Measurements from ENCODE around the gene ABCA5.

Gene ABCA5

DNA sequence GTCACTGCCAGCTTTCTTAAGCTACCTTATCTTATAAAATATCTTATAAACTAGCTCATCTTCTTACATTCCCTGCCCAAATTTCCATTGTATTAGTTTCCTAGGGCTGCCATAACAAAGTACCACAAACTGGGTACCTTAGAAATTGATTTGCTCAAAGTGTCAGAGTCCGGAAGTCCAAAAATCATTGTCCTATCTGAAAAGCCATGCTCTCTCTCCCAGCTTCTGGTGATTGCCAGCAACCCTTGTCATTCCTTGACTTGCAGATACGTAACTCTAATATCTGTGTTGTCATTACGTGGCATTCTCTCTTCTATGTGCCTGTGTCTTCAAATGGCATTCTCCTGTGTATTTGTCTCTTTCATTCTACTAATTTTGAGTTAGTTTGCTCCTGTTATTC lies 96.0 kb downstream of the ABCA5 start:
- Histone ChIP-seq H3K27ac (ENCODE audit: low read length) (no peak overlapping the region), H3K4me2 (ENCODE audit: insufficient read depth, low read length) (no peak overlapping the region), H3K79me2 (ENCODE audit: insufficient read depth, low read length) (no peaks in the 10 kb centered on the region), H3K36me3 (ENCODE audit: insufficient read depth, low read length) (no peaks in the 10 kb centered on the region), H3K9me3 (ENCODE audit: insufficient read depth, low read length, severe bottlenecking) (no peaks in the 10 kb centered on the region), H3K4me3 (ENCODE audit: low read depth in 1 of 2, low read length in 2 of 2) (no peak overlapping the region), H2AFZ (ENCODE audit: low read depth, low read length) (no peak overlapping the region), H4K20me1 (ENCODE audit: insufficient read depth, low read length) (no peaks in the 10 kb centered on the region), H3K9ac (ENCODE audit: low read depth, low read length) (no peak overlapping the region), H3K4me1 (ENCODE audit: insufficient read depth, low read length) (no peaks in the 10 kb centered on the region), H3K27me3 (ENCODE audit: insufficient read depth, low read length, poor library complexity) (peaks cover 7% of the 10 kb centered on the region)
- DNase-seq (no peak), ATAC-seq (ENCODE audit: insufficient read depth, low read depth) (no peak)
- TF ChIP-seq, protein P1, sequence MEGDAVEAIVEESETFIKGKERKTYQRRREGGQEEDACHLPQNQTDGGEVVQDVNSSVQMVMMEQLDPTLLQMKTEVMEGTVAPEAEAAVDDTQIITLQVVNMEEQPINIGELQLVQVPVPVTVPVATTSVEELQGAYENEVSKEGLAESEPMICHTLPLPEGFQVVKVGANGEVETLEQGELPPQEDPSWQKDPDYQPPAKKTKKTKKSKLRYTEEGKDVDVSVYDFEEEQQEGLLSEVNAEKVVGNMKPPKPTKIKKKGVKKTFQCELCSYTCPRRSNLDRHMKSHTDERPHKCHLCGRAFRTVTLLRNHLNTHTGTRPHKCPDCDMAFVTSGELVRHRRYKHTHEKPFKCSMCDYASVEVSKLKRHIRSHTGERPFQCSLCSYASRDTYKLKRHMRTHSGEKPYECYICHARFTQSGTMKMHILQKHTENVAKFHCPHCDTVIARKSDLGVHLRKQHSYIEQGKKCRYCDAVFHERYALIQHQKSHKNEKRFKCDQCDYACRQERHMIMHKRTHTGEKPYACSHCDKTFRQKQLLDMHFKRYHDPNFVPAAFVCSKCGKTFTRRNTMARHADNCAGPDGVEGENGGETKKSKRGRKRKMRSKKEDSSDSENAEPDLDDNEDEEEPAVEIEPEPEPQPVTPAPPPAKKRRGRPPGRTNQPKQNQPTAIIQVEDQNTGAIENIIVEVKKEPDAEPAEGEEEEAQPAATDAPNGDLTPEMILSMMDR (IDR thresholded peaks at IDR 0.05; ENCODE audit: borderline replicate concordance, extremely low read depth, low read length, poor library complexity, severe bottlenecking) = no peak
- TF ChIP-seq EZH2 (IDR thresholded peaks at IDR 0.05; ENCODE audit: borderline replicate concordance, low read depth, low read length, severe bottlenecking) = no peak

DNA sequence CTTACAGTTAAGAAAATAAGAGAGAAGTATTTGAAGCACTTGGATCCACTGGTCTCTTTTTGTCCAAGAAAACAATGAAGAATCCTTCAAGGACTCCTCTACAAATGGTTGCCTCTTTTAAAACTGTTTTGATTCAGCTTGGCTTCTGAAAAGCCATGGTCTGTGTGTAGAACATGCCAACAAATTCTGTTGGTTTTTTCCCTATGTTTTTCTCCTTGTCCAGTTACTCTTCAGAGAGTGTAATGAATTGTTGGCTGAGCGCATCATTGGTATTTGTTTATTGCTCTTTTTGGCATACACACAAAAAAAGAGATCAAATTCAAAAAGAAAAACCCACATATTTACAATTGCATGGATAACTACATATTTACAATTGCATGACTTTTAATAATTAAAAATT lies 98.4 kb downstream of the ABCA5 start, which contains the start of gene ABCA10:
TSS of gene ABCA10 (minus strand) at position 249 of the 400 bp plus-strand sequence. CDS start 3,466 bp downstream, outside the sequence.
- DNase-seq = no peak
- no peak within 1 kb of the TSS for H3K4me3 ChIP-seq (ENCODE audit: low read depth in 1 of 2, low read length in 2 of 2)
- no peak within 1 kb of the TSS for H3K9ac ChIP-seq (ENCODE audit: low read depth, low read length)
- H3K27me3 ChIP-seq (ENCODE audit: insufficient read depth, low read length, poor library complexity) = peaks cover 15% of the 10 kb centered on the region
- H3K4me1 ChIP-seq (ENCODE audit: insufficient read depth, low read length) = no peaks in the 10 kb centered on the region
- H4K20me1 ChIP-seq (ENCODE audit: insufficient read depth, low read length) = no peaks in the 10 kb centered on the region
- no peak for ATAC-seq (ENCODE audit: insufficient read depth, low read depth)
- H3K27ac ChIP-seq (ENCODE audit: low read length) = no peak within 1 kb of the TSS
- TF ChIP-seq, protein P1 (IDR thresholded peaks at IDR 0.05; ENCODE audit: borderline replicate concordance, extremely low read depth, low read length, poor library complexity, severe bottlenecking) = no peak
- TF ChIP-seq EZH2 (IDR thresholded peaks at IDR 0.05; ENCODE audit: borderline replicate concordance, low read depth, low read length, severe bottlenecking) = no peak
- H3K79me2 ChIP-seq (ENCODE audit: insufficient read depth, low read length) = no peaks in the 10 kb centered on the region
- H3K4me2 ChIP-seq (ENCODE audit: insufficient read depth, low read length) = no peak within 1 kb of the TSS
- no peak within 1 kb of the TSS for H2AFZ ChIP-seq (ENCODE audit: low read depth, low read length)
- no peaks in the 10 kb centered on the region for H3K9me3 ChIP-seq (ENCODE audit: insufficient read depth, low read length, severe bottlenecking)
- no peaks in the 10 kb centered on the region for H3K36me3 ChIP-seq (ENCODE audit: insufficient read depth, low read length)

DNA sequence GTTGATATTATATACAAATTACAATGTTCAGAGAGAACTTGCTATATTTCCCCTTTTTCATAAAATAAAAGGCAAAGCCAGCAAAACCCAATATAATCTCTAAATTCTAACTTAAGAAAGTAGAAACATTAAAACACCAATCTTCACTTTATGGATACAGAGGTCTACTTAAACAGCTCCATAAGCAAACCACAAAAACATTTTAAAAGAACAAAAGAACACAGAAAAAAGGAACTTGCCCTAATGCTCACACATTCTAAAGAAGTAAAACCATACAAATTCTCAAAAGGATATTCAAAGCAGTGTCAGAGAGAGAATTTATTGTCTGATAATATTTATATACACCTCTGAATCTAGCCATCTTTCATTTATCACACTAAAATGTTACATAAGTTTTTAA lies 98.9 kb downstream of the ABCA5 start:
- H3K4me2 ChIP-seq (ENCODE audit: insufficient read depth, low read length) = no peak overlapping the region
- no peaks in the 10 kb centered on the region for H4K20me1 ChIP-seq (ENCODE audit: insufficient read depth, low read length)
- H3K9ac ChIP-seq (ENCODE audit: low read depth, low read length) = no peak overlapping the region
- H3K27me3 ChIP-seq (ENCODE audit: insufficient read depth, low read length, poor library complexity) = peaks cover 15% of the 10 kb centered on the region
- TF ChIP-seq, protein P1 (IDR thresholded peaks at IDR 0.05; ENCODE audit: borderline replicate concordance, extremely low read depth, low read length, poor library complexity, severe bottlenecking) = no peak
- no peak for TF ChIP-seq EZH2 (IDR thresholded peaks at IDR 0.05; ENCODE audit: borderline replicate concordance, low read depth, low read length, severe bottlenecking)
- H2AFZ ChIP-seq (ENCODE audit: low read depth, low read length) = no peak overlapping the region
- no peak for ATAC-seq (ENCODE audit: insufficient read depth, low read depth)
- DNase-seq = no peak
- H3K9me3 ChIP-seq (ENCODE audit: insufficient read depth, low read length, severe bottlenecking) = no peaks in the 10 kb centered on the region
- H3K36me3 ChIP-seq (ENCODE audit: insufficient read depth, low read length) = no peaks in the 10 kb centered on the region
- H3K4me3 ChIP-seq (ENCODE audit: low read depth in 1 of 2, low read length in 2 of 2) = no peak overlapping the region
- no peak overlapping the region for H3K27ac ChIP-seq (ENCODE audit: low read length)
- no peaks in the 10 kb centered on the region for H3K4me1 ChIP-seq (ENCODE audit: insufficient read depth, low read length)
- no peaks in the 10 kb centered on the region for H3K79me2 ChIP-seq (ENCODE audit: insufficient read depth, low read length)

DNA sequence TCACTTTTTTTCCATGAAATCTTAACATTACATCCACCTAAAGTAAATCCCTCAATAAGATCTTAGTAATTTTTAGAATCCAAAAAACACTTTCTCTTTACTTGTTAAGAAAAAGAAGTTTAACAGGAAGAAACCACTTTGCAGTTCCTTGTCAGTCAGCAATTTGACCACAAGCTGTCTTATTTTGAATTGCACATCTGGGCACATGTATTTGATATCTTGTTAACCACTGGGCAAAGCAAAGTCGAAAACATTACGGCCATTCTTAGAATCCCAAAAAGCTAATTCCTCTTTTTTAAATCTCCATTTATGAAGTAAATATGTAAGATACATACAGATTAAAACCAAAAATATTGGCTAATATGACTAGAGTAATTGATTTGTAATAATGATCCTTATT lies 99.4 kb downstream of the ABCA5 start:
- no peaks in the 10 kb centered on the region for H3K79me2 ChIP-seq (ENCODE audit: insufficient read depth, low read length)
- ATAC-seq (ENCODE audit: insufficient read depth, low read depth) = peak; percentile 40; the same call in 1 of the 3 replicates
- no peaks in the 10 kb centered on the region for H3K9me3 ChIP-seq (ENCODE audit: insufficient read depth, low read length, severe bottlenecking)
- H3K4me2 ChIP-seq (ENCODE audit: insufficient read depth, low read length) = no peak overlapping the region
- no peak overlapping the region for H3K9ac ChIP-seq (ENCODE audit: low read depth, low read length)
- DNase-seq = no peak
- TF ChIP-seq, protein P1 (IDR thresholded peaks at IDR 0.05; ENCODE audit: borderline replicate concordance, extremely low read depth, low read length, poor library complexity, severe bottlenecking) = no peak
- TF ChIP-seq EZH2 (IDR thresholded peaks at IDR 0.05; ENCODE audit: borderline replicate concordance, low read depth, low read length, severe bottlenecking) = no peak
- no peak overlapping the region for H3K27ac ChIP-seq (ENCODE audit: low read length)
- H2AFZ ChIP-seq (ENCODE audit: low read depth, low read length) = no peak overlapping the region
- H4K20me1 ChIP-seq (ENCODE audit: insufficient read depth, low read length) = no peaks in the 10 kb centered on the region
- H3K4me3 ChIP-seq (ENCODE audit: low read depth in 1 of 2, low read length in 2 of 2) = no peak overlapping the region
- peaks cover 15% of the 10 kb centered on the region for H3K27me3 ChIP-seq (ENCODE audit: insufficient read depth, low read length, poor library complexity)
- no peaks in the 10 kb centered on the region for H3K4me1 ChIP-seq (ENCODE audit: insufficient read depth, low read length)
- H3K36me3 ChIP-seq (ENCODE audit: insufficient read depth, low read length) = no peaks in the 10 kb centered on the region
